ENCODE data around the gene MFSD2A. TPM values are rescaled to one million over a fixed set of nuclear protein-coding genes. Genes with fewer than 3 reads are reported as not detected.

The MFSD2A gene
- total and polyA plus RNA-seq, 4 experiments from 2014 or later = 0.38 to 0.70 (median 0.43) TPM

Other genes with a start within 250 kb of the MFSD2A start
- gene PPIE, start 216.3 kb upstream of the MFSD2A start, total RNA-seq = 10 to 100 TPM; 67.7 to 69.4 TPM
- 100 to 1,000 TPM in 1 of 2 donors, 10 to 100 TPM in 1; 77.2 to 162 TPM for gene PPIE, start 216.3 kb upstream of the MFSD2A start, polyA plus RNA-seq
- gene OXCT2, start 183.8 kb upstream of the MFSD2A start, total RNA-seq = under 1 TPM in 1 of 2 experiments, not detected in 1; 0.36 TPM
- gene OXCT2, start 183.8 kb upstream of the MFSD2A start, polyA plus RNA-seq = not detected
- under 1 TPM; 0.89 to 0.99 TPM for gene BMP8B, start 166.3 kb upstream of the MFSD2A start, total RNA-seq
- gene BMP8B, start 166.3 kb upstream of the MFSD2A start, polyA plus RNA-seq = under 1 TPM; 0.03 to 0.07 TPM
- 10 to 100 TPM; 15.8 to 20.8 TPM for gene TRIT1, start 71.6 kb upstream of the MFSD2A start, total RNA-seq
- gene TRIT1, start 71.6 kb upstream of the MFSD2A start, polyA plus RNA-seq = 10 to 100 TPM in 1 of 2 donors, 1 to 10 TPM in 1; 5.7 to 10.3 TPM
- under 1 TPM; 0.19 to 0.20 TPM for gene MYCL, start 53.2 kb upstream of the MFSD2A start, total RNA-seq
- gene MYCL, start 53.2 kb upstream of the MFSD2A start, polyA plus RNA-seq = not detected
- gene CAP1, start 85.6 kb downstream of the MFSD2A start, total RNA-seq = 100 to 1,000 TPM; 285 to 305 TPM
- gene CAP1, start 85.6 kb downstream of the MFSD2A start, polyA plus RNA-seq = 100 to 1,000 TPM; 629 to 725 TPM
- 10 to 100 TPM; 56.7 to 64.8 TPM for gene PPT1, start 142.1 kb downstream of the MFSD2A start, total RNA-seq
- 100 to 1,000 TPM; 175 to 292 TPM for gene PPT1, start 142.1 kb downstream of the MFSD2A start, polyA plus RNA-seq
- 10 to 100 TPM; 23.0 to 23.4 TPM for gene RLF, start 206.2 kb downstream of the MFSD2A start, total RNA-seq
- gene RLF, start 206.2 kb downstream of the MFSD2A start, polyA plus RNA-seq = 1 to 10 TPM; 7.6 to 9.9 TPM